CD4-positive, alpha-beta T cell treated with Interleukin-10 for 1 hour (primary cell): ENCODE results near the gene RGS1.

ENCODE experiments used
- DNase-seq: peaks from one replicate; pipeline ENCODE4 v3.0.0-alpha.2; 2020

Gene RGS1

GRCh38 chr1:192627901-192628300 lies 52.3 kb downstream of the RGS1 start:
- no peak for DNase-seq

GRCh38 chr1:192628396-192629057 lies 53.0 kb downstream of the RGS1 start:
- no peak for DNase-seq

DNA sequence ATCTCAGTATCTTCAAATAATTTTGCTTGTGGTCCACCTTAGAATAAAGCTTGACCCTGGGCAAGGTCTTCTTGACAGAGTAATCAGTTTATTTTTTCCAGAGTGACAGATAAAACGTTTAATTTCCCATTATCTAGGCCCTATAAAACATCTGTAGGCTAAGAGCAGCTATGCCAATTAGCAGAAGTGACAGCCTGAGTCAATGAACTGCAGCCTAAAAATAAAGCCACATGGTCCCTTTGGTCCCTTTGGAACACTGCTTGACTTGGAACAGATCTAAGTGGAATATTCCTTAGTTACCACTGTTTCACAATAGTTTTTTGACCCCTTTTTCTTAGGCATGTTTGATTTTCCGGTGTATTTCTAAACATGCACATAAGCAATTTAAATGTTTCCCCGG lies 54.0 kb downstream of the RGS1 start:
- DNase-seq = no peak
